ENCODE measurements around the gene GABRB3.

Gene GABRB3

DNA sequence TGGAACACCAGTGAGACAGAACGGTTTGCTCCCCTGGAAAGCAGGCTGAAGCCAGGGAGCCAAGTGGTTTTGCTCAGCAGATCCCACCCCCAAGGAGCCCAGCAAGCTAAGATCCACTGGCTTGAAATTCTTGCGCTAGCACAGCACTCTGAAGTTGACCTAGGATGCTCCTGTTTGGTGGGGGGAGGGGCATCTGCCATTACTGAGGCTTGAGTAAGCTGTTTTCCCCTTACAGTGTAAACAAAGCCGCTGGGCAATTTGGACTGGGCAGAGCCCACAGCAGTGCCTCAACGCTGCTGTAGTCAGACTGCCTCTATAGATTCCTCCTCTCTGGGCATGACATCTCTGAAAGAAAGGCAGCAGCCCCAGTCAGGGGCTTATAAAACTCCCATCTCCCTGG lies 241.4 kb downstream of the GABRB3 start:
- Histone ChIP-seq H3K79me1 (ENCODE audit: low read depth, low read length) (no peaks in the 10 kb centered on the region), H4K8ac (ENCODE audit: low read depth, low read length) (no peak overlapping the region), H3K4me1 (ENCODE audit: control insufficient read depth in 2 of 2, insufficient read depth in 1 of 2, low read depth in 1 of 2, low read length in 2 of 2) (no peaks in the 10 kb centered on the region), H2BK12ac (ENCODE audit: low read length) (no peak overlapping the region), H4K91ac (ENCODE audit: low read depth, low read length, poor library complexity) (no peak overlapping the region), H2AFZ (ENCODE audit: low read length) (no peak overlapping the region), H2BK5ac (ENCODE audit: low read length) (no peak overlapping the region), H2BK15ac (ENCODE audit: low read length) (no peak overlapping the region), H3K4me2 (ENCODE audit: insufficient read depth, low read length, poor library complexity, severe bottlenecking) (no peak overlapping the region), H3K23ac (ENCODE audit: low read depth, low read length, poor library complexity) (no peak overlapping the region), H3K9ac (ENCODE audit: low read depth, low read length, poor library complexity) (no peak overlapping the region), H2BK120ac (ENCODE audit: low read depth, low read length) (no peak overlapping the region), H3K36me3 (replicated peaks in 1 of 2; ENCODE audit: control insufficient read depth in 2 of 2, insufficient read depth in 2 of 2, low read length in 2 of 2) (no peaks in the 10 kb centered on the region), H2AK5ac (ENCODE audit: low read depth, low read length) (no peak overlapping the region), H3K18ac (ENCODE audit: low read length) (no peak overlapping the region), H3K4ac (ENCODE audit: low read length) (no peak overlapping the region), H3K14ac (ENCODE audit: low read length) (no peak overlapping the region), H3K27ac (replicated peaks; ENCODE audit: low read length) (no peak overlapping the region), H3K27me3 (ENCODE audit: control insufficient read depth in 3 of 3, insufficient read depth in 3 of 3, low read depth in 1 of 3, low read length in 3 of 3) (no peaks in the 10 kb centered on the region), H3K4me3 (ENCODE audit: low read length in 2 of 2) (no peak overlapping the region), H3K9me3 (replicated peaks in 1 of 2; ENCODE audit: control insufficient read depth in 2 of 2, insufficient read depth in 1 of 2, low read depth in 1 of 2, low read length in 2 of 2) (no peaks in the 10 kb centered on the region)
- WGBS, 2 donors (ENCODE audit: extremely low coverage in 2 of 2, insufficient read length in 2 of 2, insufficient replicate concordance in 1 of 2) = no CpG with 5 or more reads among the region's 4 CpGs
- DNase-seq (ENCODE audit: low spot score) = no peak

DNA sequence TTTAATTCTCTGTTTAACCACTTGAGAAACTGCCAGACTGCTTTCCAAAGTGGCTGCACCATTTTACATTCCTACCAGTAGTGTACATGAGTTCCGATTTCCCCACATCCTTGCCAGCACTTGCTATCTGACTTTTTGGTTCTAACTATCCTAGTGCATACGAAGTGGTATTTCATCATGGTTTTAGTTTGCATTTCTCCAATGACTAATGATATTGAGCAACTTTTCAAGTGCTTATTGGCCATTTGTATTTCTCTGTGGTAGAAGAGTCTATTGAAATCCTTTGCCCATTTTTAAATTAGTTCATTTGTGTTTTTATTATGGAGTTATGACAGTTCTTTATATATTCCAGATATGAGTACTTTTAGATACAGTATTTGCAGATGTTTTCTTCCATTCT lies 247.8 kb downstream of the GABRB3 start:
- Histone ChIP-seq H3K27me3 (ENCODE audit: control insufficient read depth in 3 of 3, insufficient read depth in 3 of 3, low read depth in 1 of 3, low read length in 3 of 3) (no peaks in the 10 kb centered on the region), H2AK5ac (ENCODE audit: low read depth, low read length) (no peak overlapping the region), H3K4ac (ENCODE audit: low read length) (no peak overlapping the region), H3K4me2 (ENCODE audit: insufficient read depth, low read length, poor library complexity, severe bottlenecking) (no peak overlapping the region), H3K27ac (replicated peaks; ENCODE audit: low read length) (no peak overlapping the region), H3K9ac (ENCODE audit: low read depth, low read length, poor library complexity) (no peak overlapping the region), H2BK15ac (ENCODE audit: low read length) (no peak overlapping the region), H2BK120ac (ENCODE audit: low read depth, low read length) (no peak overlapping the region), H3K14ac (ENCODE audit: low read length) (no peak overlapping the region), H3K9me3 (replicated peaks in 1 of 2; ENCODE audit: control insufficient read depth in 2 of 2, insufficient read depth in 1 of 2, low read depth in 1 of 2, low read length in 2 of 2) (no peaks in the 10 kb centered on the region), H3K79me1 (ENCODE audit: low read depth, low read length) (no peaks in the 10 kb centered on the region), H3K36me3 (replicated peaks in 1 of 2; ENCODE audit: control insufficient read depth in 2 of 2, insufficient read depth in 2 of 2, low read length in 2 of 2) (no peaks in the 10 kb centered on the region), H4K8ac (ENCODE audit: low read depth, low read length) (no peak overlapping the region), H2AFZ (ENCODE audit: low read length) (no peak overlapping the region), H4K91ac (ENCODE audit: low read depth, low read length, poor library complexity) (no peak overlapping the region), H3K4me3 (ENCODE audit: low read length in 2 of 2) (no peak overlapping the region), H2BK12ac (ENCODE audit: low read length) (no peak overlapping the region), H3K18ac (ENCODE audit: low read length) (no peak overlapping the region), H2BK5ac (ENCODE audit: low read length) (no peak overlapping the region), H3K4me1 (ENCODE audit: control insufficient read depth in 2 of 2, insufficient read depth in 1 of 2, low read depth in 1 of 2, low read length in 2 of 2) (no peaks in the 10 kb centered on the region), H3K23ac (ENCODE audit: low read depth, low read length, poor library complexity) (no peak overlapping the region)
- no CpG with 5 or more reads among the region's 2 CpGs for WGBS, 2 donors (ENCODE audit: extremely low coverage in 2 of 2, insufficient read length in 2 of 2, insufficient replicate concordance in 1 of 2)
- no peak for DNase-seq (ENCODE audit: low spot score)

DNA sequence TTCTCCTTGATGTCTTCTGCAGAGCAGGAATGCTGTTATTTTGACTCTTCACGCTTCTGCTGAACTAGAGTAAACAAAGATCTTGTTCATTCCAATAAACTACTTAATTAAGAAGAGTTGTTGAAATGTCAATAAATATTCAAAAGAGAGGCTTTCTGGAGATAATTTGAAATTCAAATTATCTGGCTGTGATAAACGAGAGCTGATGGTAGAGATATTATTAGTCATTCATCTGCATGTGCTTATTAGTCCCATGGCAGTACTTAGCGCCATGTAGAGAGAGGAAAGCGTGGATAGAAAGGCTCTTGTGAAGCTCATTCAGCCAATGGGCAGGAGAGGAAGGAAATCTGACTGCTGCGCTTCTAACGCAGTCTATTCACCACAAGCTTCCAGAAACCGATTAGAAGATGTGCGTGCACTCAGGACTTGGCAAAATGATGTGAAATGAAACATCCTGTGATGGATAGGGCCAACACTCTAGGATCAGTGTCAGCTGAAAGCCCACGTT lies 251.1 kb downstream of the GABRB3 start:
- no peak overlapping the region for H3K14ac ChIP-seq (ENCODE audit: low read length)

DNA sequence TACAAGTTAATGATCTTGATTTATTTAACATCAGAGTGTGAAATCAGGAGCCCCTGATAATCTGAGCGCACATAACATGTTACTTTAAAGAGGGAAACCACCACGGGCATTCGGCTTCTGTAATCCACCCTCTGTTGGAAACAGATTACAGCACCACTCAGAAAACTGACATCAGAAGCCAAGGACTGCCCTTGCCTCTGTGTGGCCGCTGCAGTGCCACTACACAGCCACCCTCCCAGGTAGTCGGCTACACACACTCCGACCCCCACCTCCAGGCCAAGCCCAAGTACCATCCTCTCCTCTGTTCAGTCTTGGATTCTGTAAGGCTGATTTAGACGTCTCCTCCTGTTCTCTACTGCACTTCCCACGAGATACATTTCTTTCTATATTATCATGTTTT lies 251.7 kb downstream of the GABRB3 start:
- H4K91ac ChIP-seq (ENCODE audit: low read depth, low read length, poor library complexity) = no peak overlapping the region
- no peak overlapping the region for H3K18ac ChIP-seq (ENCODE audit: low read length)
- H2AK5ac ChIP-seq (ENCODE audit: low read depth, low read length) = no peak overlapping the region
- no peaks in the 10 kb centered on the region for H3K4me1 ChIP-seq (ENCODE audit: control insufficient read depth in 2 of 2, insufficient read depth in 1 of 2, low read depth in 1 of 2, low read length in 2 of 2)
- no peaks in the 10 kb centered on the region for H3K9me3 ChIP-seq (replicated peaks in 1 of 2; ENCODE audit: control insufficient read depth in 2 of 2, insufficient read depth in 1 of 2, low read depth in 1 of 2, low read length in 2 of 2)
- WGBS, 2 donors (ENCODE audit: extremely low coverage in 2 of 2, insufficient read length in 2 of 2, insufficient replicate concordance in 1 of 2) = no CpG with 5 or more reads among the region's 8 CpGs
- no peak overlapping the region for H2AFZ ChIP-seq (ENCODE audit: low read length)
- DNase-seq (ENCODE audit: low spot score) = no peak
- no peak overlapping the region for H3K9ac ChIP-seq (ENCODE audit: low read depth, low read length, poor library complexity)
- H3K4ac ChIP-seq (ENCODE audit: low read length) = no peak overlapping the region
- H2BK120ac ChIP-seq (ENCODE audit: low read depth, low read length) = no peak overlapping the region
- H3K4me3 ChIP-seq (ENCODE audit: low read length in 2 of 2) = no peak overlapping the region
- H2BK5ac ChIP-seq (ENCODE audit: low read length) = no peak overlapping the region
- no peak overlapping the region for H3K14ac ChIP-seq (ENCODE audit: low read length)
- no peaks in the 10 kb centered on the region for H3K36me3 ChIP-seq (replicated peaks in 1 of 2; ENCODE audit: control insufficient read depth in 2 of 2, insufficient read depth in 2 of 2, low read length in 2 of 2)
- H3K27me3 ChIP-seq (ENCODE audit: control insufficient read depth in 3 of 3, insufficient read depth in 3 of 3, low read depth in 1 of 3, low read length in 3 of 3) = no peaks in the 10 kb centered on the region
- no peak overlapping the region for H2BK15ac ChIP-seq (ENCODE audit: low read length)
- peaks cover 2% of the 10 kb centered on the region for H3K79me1 ChIP-seq (ENCODE audit: low read depth, low read length)
- H3K27ac ChIP-seq (replicated peaks; ENCODE audit: low read length) = no peak overlapping the region
- no peak overlapping the region for H3K4me2 ChIP-seq (ENCODE audit: insufficient read depth, low read length, poor library complexity, severe bottlenecking)
- H3K23ac ChIP-seq (ENCODE audit: low read depth, low read length, poor library complexity) = no peak overlapping the region
- H2BK12ac ChIP-seq (ENCODE audit: low read length) = no peak overlapping the region
- H4K8ac ChIP-seq (ENCODE audit: low read depth, low read length) = no peak overlapping the region

More for the DNA sequence above, 251.1 kb downstream of the GABRB3 start:
- no peak overlapping the region for H2AFZ ChIP-seq (ENCODE audit: low read length)
- H2BK5ac ChIP-seq (ENCODE audit: low read length) = no peak overlapping the region
- no peak overlapping the region for H2BK120ac ChIP-seq (ENCODE audit: low read depth, low read length)
- H2AK5ac ChIP-seq (ENCODE audit: low read depth, low read length) = no peak overlapping the region
- H4K8ac ChIP-seq (ENCODE audit: low read depth, low read length) = no peak overlapping the region
- no peak overlapping the region for H2BK15ac ChIP-seq (ENCODE audit: low read length)
- DNase-seq (ENCODE audit: low spot score) = no peak
- H3K23ac ChIP-seq (ENCODE audit: low read depth, low read length, poor library complexity) = no peak overlapping the region
- H4K91ac ChIP-seq (ENCODE audit: low read depth, low read length, poor library complexity) = no peak overlapping the region
- no peaks in the 10 kb centered on the region for H3K4me1 ChIP-seq (ENCODE audit: control insufficient read depth in 2 of 2, insufficient read depth in 1 of 2, low read depth in 1 of 2, low read length in 2 of 2)
- H3K18ac ChIP-seq (ENCODE audit: low read length) = no peak overlapping the region
- no peak overlapping the region for H3K9ac ChIP-seq (ENCODE audit: low read depth, low read length, poor library complexity)
- H3K79me1 ChIP-seq (ENCODE audit: low read depth, low read length) = peaks cover under 1% of the 10 kb centered on the region
- H3K4ac ChIP-seq (ENCODE audit: low read length) = no peak overlapping the region
- no peak overlapping the region for H2BK12ac ChIP-seq (ENCODE audit: low read length)
- no peaks in the 10 kb centered on the region for H3K9me3 ChIP-seq (replicated peaks in 1 of 2; ENCODE audit: control insufficient read depth in 2 of 2, insufficient read depth in 1 of 2, low read depth in 1 of 2, low read length in 2 of 2)
- no peak overlapping the region for H3K27ac ChIP-seq (replicated peaks; ENCODE audit: low read length)
- H3K36me3 ChIP-seq (replicated peaks in 1 of 2; ENCODE audit: control insufficient read depth in 2 of 2, insufficient read depth in 2 of 2, low read length in 2 of 2) = no peaks in the 10 kb centered on the region
- no peaks in the 10 kb centered on the region for H3K27me3 ChIP-seq (ENCODE audit: control insufficient read depth in 3 of 3, insufficient read depth in 3 of 3, low read depth in 1 of 3, low read length in 3 of 3)
- no peak overlapping the region for H3K4me2 ChIP-seq (ENCODE audit: insufficient read depth, low read length, poor library complexity, severe bottlenecking)
- no peak overlapping the region for H3K4me3 ChIP-seq (ENCODE audit: low read length in 2 of 2)
- no CpG with 5 or more reads among the region's 9 CpGs for WGBS, 2 donors (ENCODE audit: extremely low coverage in 2 of 2, insufficient read length in 2 of 2, insufficient replicate concordance in 1 of 2)

Measured in neuronal stem cell (in vitro differentiated cells).